ENCODE measurements around the gene RFLNA.

Gene RFLNA

GRCh38 chr12:124281309-124281708, 13.6 kb upstream of the RFLNA start:
- no peak for TF ChIP-seq CTCF (IDR thresholded peaks at IDR 0.05; ENCODE audit: control extremely low read depth, extremely low read depth, low read depth, missing control alignments)
- CTCF ChIA-PET: interaction anchor here (1.6 kb wide), 1 partner anchor 17 kb away, joined by 4 read pairs; no protein-coding TSS in a partner anchor
- DNase-seq (ENCODE audit: extremely low spot score): no peak
- POLR2A ChIA-PET: no interaction called here

- DNase-seq (ENCODE audit: extremely low spot score): no peak
- CTCF ChIA-PET: no interaction called here
- TF ChIP-seq CTCF (IDR thresholded peaks at IDR 0.05; ENCODE audit: control extremely low read depth, extremely low read depth, low read depth, missing control alignments): no peak
- POLR2A ChIA-PET: no interaction called here
These were observed 12.6 kb upstream of the RFLNA start for GRCh38 chr12:124282287-124282686.

- no peak for DNase-seq (ENCODE audit: extremely low spot score)
- ChIA-PET POLR2A (no interaction called here), CTCF (interaction anchor here (0.9 kb wide), 1 partner anchor 10 kb away, joined by 3 read pairs; no protein-coding TSS in a partner anchor)
- no peak for TF ChIP-seq CTCF (IDR thresholded peaks at IDR 0.05; ENCODE audit: control extremely low read depth, extremely low read depth, low read depth, missing control alignments)
These were observed 11.6 kb upstream of the RFLNA start for GRCh38 chr12:124283326-124283725.

- ChIA-PET CTCF (interaction anchor here (0.9 kb wide), 1 partner anchor 11 kb away, joined by 3 read pairs; no protein-coding TSS in a partner anchor), POLR2A (no interaction called here)
- no peak for TF ChIP-seq CTCF (IDR thresholded peaks at IDR 0.05; ENCODE audit: control extremely low read depth, extremely low read depth, low read depth, missing control alignments)
- no peak for DNase-seq (ENCODE audit: extremely low spot score)
These were observed 10.5 kb upstream of the RFLNA start for GRCh38 chr12:124284368-124284767.

GRCh38 chr12:124286414-124286813, 8.5 kb upstream of the RFLNA start:
- CTCF ChIA-PET: no interaction called here
- TF ChIP-seq CTCF (IDR thresholded peaks at IDR 0.05; ENCODE audit: control extremely low read depth, extremely low read depth, low read depth, missing control alignments): no peak
- DNase-seq (ENCODE audit: extremely low spot score): no peak
- POLR2A ChIA-PET: no interaction called here

- DNase-seq (ENCODE audit: extremely low spot score): no peak
- ChIA-PET CTCF (no interaction called here), POLR2A (no interaction called here)
- TF ChIP-seq CTCF (IDR thresholded peaks at IDR 0.05; ENCODE audit: control extremely low read depth, extremely low read depth, low read depth, missing control alignments): no peak
These were observed 7.9 kb upstream of the RFLNA start for GRCh38 chr12:124286971-124287370.

All from GM10248 (cell line).